Keratinocyte (primary cell): ENCODE data around the gene RGPD8. TPM values are rescaled to one million over a fixed set of nuclear protein-coding genes. Genes with fewer than 3 reads are reported as not detected.
"Not testable (repeated sequence)": the region's sequence is repeated elsewhere in the genome, so short reads cannot be mapped to it uniquely, and the experiment has no call there.

Source experiments
- DNase-seq: peaks from one replicate; pipeline ENCODE4 v3.0.0-alpha.2; 2011; ENCODE audit warnings: low read depth, missing footprints, low spot score
- FAIRE-seq: peaks from 2 replicates; lab custom pipeline; 2011; peaks lifted over from hg19 to GRCh38; lab: Jason Lieb, UNC
- H2AFZ ChIP-seq: 2 replicates; pipeline ENCODE4 v1.6.0; 2012; ENCODE audit warnings: low read length, control low read depth, inconsistent platforms; ENCODE audit not compliant: control insufficient read depth
- H3K27ac ChIP-seq: 2 replicates; pipeline ENCODE4 v1.5.1; 2011; ENCODE audit warnings: low read length; ENCODE audit not compliant: control insufficient read depth, insufficient read depth
- H3K27me3 ChIP-seq: 3 replicates; pipeline ENCODE4 v1.6.0; 2011; ENCODE audit warnings: low read length; ENCODE audit not compliant: control insufficient read depth, insufficient read depth; ENCODE audit errors: extremely low read depth
- H3K36me3 ChIP-seq, 2 experiments: 2 replicates in 1 of 2; 3 replicates in 1 of 2; pipeline ENCODE4 v1.5.1; 2011; ENCODE audit warnings: low read length in 2 of 2, mild to moderate bottlenecking in 1 of 2; ENCODE audit not compliant: control insufficient read depth in 2 of 2, insufficient read depth in 2 of 2; ENCODE audit errors: extremely low read depth in 1 of 2
- H3K4me1 ChIP-seq: 3 replicates; pipeline ENCODE4 v1.5.1; 2011; ENCODE audit warnings: low read length; ENCODE audit not compliant: control insufficient read depth, insufficient read depth; ENCODE audit errors: extremely low read depth
- H3K4me2 ChIP-seq: 3 replicates; pipeline ENCODE4 v1.6.0; 2011; ENCODE audit warnings: low read depth, low read length; ENCODE audit not compliant: control insufficient read depth, insufficient read depth; ENCODE audit errors: extremely low read depth
- H3K4me3 ChIP-seq, 3 experiments: fragments of 200-600 bp in 1 of 3; sonication (generic) in 1 of 3; 2 replicates in 2 of 3; 3 replicates in 1 of 3; pipeline ENCODE4 v1.5.1; 2011 to 2016; ENCODE audit warnings: low read length in 3 of 3, mild to moderate bottlenecking in 3 of 3, control low read depth in 2 of 3, inconsistent platforms in 1 of 3, low read depth in 1 of 3, mixed read lengths in 1 of 3, mixed run types in 1 of 3, moderate library complexity in 1 of 3; ENCODE audit not compliant: control insufficient read depth in 2 of 3, insufficient read depth in 2 of 3; ENCODE audit errors: extremely low read depth in 1 of 3
- H3K79me2 ChIP-seq: 2 replicates; pipeline ENCODE4 v1.6.0; 2012; ENCODE audit warnings: low read length; ENCODE audit not compliant: control insufficient read depth, insufficient read depth
- H3K9ac ChIP-seq: 3 replicates; pipeline ENCODE4 v1.6.0; 2011; ENCODE audit warnings: low read length; ENCODE audit not compliant: control insufficient read depth, insufficient read depth; ENCODE audit errors: extremely low read depth
- H3K9me1 ChIP-seq: 3 replicates; pipeline ENCODE4 v1.6.0; 2011; ENCODE audit warnings: low read length; ENCODE audit not compliant: control insufficient read depth, insufficient read depth; ENCODE audit errors: extremely low read depth
- H3K9me3 ChIP-seq: 2 replicates; pipeline ENCODE4 v1.5.1; 2012; ENCODE audit warnings: low read depth, low read length; ENCODE audit not compliant: control insufficient read depth
- H4K20me1 ChIP-seq: 3 replicates; pipeline ENCODE4 v1.6.0; 2011; ENCODE audit warnings: low read length; ENCODE audit not compliant: control insufficient read depth, insufficient read depth; ENCODE audit errors: extremely low read depth
- dilution Hi-C: fragments of 300-500 bp; cut with MboI; formaldehyde crosslinking; loops from one replicate; pipeline ENCODE4 v1.7.0; 2020; ENCODE audit warnings: low sequenced_read_pairs; ENCODE audit not compliant: extremely low pct_ligation_motif_present
- polyA plus RNA-seq, 5 experiments: library from polyadenylated mRNA; depleted of rRNA in 3 of 5; stranded (reverse) in 3 of 5; stranded (forward) in 1 of 5; unstranded in 1 of 5; fragments of >200 nt; gene quantifications; 1 replicate in 1 of 5; 2 replicates in 3 of 5; 3 replicates in 1 of 5; pipeline versions ENCODE4 v1.2.1 to v1.2.3, GENCODE V29; 2011 to 2012; ENCODE audit warnings: missing spikeins in 2 of 5, low read depth in 1 of 5, low replicate concordance in 1 of 5

The RGPD8 gene
- polyA plus RNA-seq, 1 donor (not counting 4 experiments of a cell fraction or from before 2014, with no cell fraction given): 2.4 TPM

DNA sequence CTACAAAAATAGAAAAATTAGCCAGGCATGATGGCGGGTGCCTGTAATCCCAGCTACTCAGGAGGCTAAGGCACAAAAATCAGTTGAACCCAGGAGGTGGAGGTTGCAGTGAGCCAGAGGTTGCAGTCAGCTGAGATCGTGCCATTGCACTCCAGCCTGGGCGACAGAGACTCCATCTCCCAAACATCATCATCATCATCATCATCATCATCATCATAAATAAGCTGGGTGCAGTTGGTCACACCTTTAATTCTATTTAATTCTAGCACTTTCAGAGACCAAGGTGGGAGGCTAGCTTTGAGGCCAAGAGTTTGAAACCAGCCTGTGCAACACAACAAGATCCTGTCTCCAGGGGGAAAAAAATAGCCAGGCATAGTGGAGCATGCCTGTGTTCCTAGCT lies 8.9 kb downstream of the RGPD8 start:
- DNase-seq, H2AFZ ChIP-seq, H3K27ac ChIP-seq, H3K9me3 ChIP-seq, H3K9me1 ChIP-seq, H3K4me2 ChIP-seq, H3K9ac ChIP-seq, H3K4me1 ChIP-seq, FAIRE-seq, H3K36me3 ChIP-seq, H3K79me2 ChIP-seq, H3K4me3 ChIP-seq, H3K27me3 ChIP-seq, dilution Hi-C loops, H4K20me1 ChIP-seq: not testable (repeated sequence)

DNA sequence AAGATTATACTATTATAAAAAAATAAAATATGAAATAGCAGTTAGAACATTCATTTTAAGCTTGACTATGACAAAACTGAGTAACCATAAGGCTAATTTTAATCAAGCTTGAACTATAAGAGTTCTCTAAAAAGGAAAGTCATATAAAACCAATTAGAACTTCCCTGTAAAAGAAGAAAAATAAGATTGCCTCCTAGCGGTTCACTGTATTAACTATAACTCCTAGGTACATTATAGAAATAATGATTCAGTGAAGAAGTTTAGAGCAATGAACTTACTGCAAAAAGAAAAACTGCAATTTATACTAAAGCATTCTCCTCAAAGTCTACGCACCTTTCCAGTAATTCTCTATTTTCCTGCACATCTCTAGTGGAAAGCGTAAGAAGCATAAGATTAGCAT lies 16.6 kb downstream of the RGPD8 start:
- H3K9me1 ChIP-seq, H3K9ac ChIP-seq, H3K36me3 ChIP-seq, dilution Hi-C loops, H2AFZ ChIP-seq, DNase-seq, H3K27ac ChIP-seq, FAIRE-seq, H3K4me1 ChIP-seq, H4K20me1 ChIP-seq, H3K4me3 ChIP-seq, H3K4me2 ChIP-seq, H3K27me3 ChIP-seq, H3K9me3 ChIP-seq, H3K79me2 ChIP-seq: not testable (repeated sequence)

DNA sequence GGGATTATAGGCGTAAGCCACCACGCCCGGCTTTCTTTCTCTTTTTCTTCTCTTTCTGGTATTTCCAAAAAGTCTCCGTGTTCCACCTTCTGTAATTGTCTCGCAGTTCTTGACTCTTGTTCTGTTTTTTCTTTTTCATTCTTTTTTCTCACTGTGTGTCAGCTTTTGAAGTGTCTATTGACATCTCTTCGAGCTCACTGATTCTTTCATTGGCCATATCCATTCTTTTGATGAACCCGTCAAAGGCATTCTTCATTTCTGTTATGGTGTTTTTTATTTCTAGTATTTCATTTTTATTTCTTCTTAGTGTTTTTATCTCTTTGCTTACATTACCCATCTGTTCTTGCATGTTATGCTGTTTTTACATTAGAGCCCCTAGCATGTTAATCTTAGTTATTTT lies 73.4 kb downstream of the RGPD8 start:
- H3K27ac ChIP-seq, H3K9ac ChIP-seq, H3K9me3 ChIP-seq, H2AFZ ChIP-seq, H3K27me3 ChIP-seq, H3K9me1 ChIP-seq, H3K4me1 ChIP-seq, DNase-seq, H3K36me3 ChIP-seq, dilution Hi-C loops, H3K4me2 ChIP-seq, H3K79me2 ChIP-seq, FAIRE-seq, H4K20me1 ChIP-seq, H3K4me3 ChIP-seq: not testable (repeated sequence)

DNA sequence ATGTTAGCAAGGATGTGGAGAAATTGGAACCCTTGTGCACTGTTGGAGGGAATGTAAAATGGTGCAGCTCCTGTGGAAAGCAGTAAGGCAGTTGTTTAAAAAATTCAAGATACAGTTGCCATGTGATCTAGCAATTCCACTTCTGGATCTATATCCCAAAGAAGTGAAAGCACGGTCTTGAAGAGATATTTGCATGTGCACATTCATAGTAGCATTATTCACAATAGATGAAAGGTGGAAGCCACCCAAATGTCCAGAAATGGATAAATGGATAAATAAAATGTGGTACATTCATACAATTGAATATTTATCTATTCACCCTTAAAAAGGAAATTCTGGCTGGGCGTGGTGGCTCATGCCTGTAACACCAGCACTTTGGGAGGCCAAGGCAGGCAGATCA lies 79.1 kb downstream of the RGPD8 start:
- H3K9me3 ChIP-seq, H3K4me2 ChIP-seq, H4K20me1 ChIP-seq, H3K36me3 ChIP-seq, H3K4me1 ChIP-seq, H3K9me1 ChIP-seq, dilution Hi-C loops, H3K79me2 ChIP-seq, H3K9ac ChIP-seq, DNase-seq, H3K4me3 ChIP-seq, H2AFZ ChIP-seq, H3K27me3 ChIP-seq, FAIRE-seq, H3K27ac ChIP-seq: not testable (repeated sequence)

DNA sequence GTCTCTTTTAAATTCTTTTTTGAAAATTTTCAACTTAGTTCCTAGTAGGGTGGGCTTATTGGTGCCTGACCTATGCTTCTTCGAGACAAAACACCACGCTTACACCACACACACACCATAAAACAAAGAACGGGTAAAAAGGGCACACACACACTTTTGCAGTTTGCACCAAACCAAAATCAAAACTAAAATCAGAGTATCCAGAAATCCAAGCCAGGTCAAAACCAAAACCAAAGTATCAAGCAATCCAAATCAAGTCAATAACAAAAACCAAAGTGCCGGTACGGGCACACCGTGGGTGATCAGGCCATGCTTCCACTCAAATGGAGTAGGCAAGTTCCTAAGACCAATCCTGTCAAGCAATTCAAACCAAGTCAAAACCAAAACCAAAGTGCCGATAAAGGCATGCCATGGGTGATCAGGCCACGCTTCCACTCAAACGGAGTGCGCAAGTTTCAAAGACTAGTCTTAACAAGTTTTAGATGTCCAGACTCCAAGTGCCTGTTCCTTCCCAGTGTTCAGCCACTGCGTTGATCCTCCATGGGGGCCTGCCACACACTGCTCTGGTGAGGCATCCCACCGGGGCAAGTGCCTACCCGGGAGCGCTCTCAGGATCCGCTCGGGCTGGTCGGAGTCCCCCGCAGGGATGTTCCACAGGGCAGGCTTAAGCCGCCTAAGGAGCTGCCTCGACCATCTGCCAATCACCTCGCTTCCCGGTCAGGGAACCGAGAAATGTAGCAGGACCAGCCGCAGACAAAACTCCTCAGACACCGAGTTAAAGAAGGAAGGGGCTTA lies 80.4 kb downstream of the RGPD8 start:
- H2AFZ ChIP-seq, H3K27ac ChIP-seq, FAIRE-seq, dilution Hi-C loops, H3K79me2 ChIP-seq, H3K27me3 ChIP-seq, H3K4me1 ChIP-seq, H3K9ac ChIP-seq, H3K9me3 ChIP-seq, H4K20me1 ChIP-seq, DNase-seq, H3K9me1 ChIP-seq, H3K36me3 ChIP-seq, H3K4me3 ChIP-seq, H3K4me2 ChIP-seq: not testable (repeated sequence)
